Spinal cord (tissue), 4 donors: ENCODE measurements around the gene NABP2. TPM values are rescaled to one million over a fixed set of nuclear protein-coding genes. Genes with fewer than 3 reads are reported as not detected.

Source experiments
- polyA plus RNA-seq, 2 donors: library from polyadenylated mRNA; unstranded; fragments of 120-200 nt; gene quantifications; one replicate each; pipeline ENCODE4 v1.2.1, GENCODE V29; 2013; ENCODE audit not compliant: insufficient read length in 2 of 2
- total RNA-seq, 2 donors: library from RNA; depleted of rRNA in 1 of 2; stranded (reverse); fragments of 120-200 nt in 1 of 2; fragments of >200 nt in 1 of 2; gene quantifications; one replicate each; pipeline versions ENCODE4 v1.2.3 to v1.2.4, GENCODE V29; 2013 to 2014

NABP2 gene
- total and polyA plus RNA-seq, 4 donors: 20.8 to 48.3 (median 45.9) TPM

Other genes with a start within 250 kb of the NABP2 start
- 10 to 100 TPM; 17.7 to 46.1 TPM for gene SUOX, start 227.1 kb upstream of the NABP2 start, total RNA-seq
- 10 to 100 TPM; 36.7 to 45.6 TPM for gene SUOX, start 227.1 kb upstream of the NABP2 start, polyA plus RNA-seq
- gene IKZF4, start 203.3 kb upstream of the NABP2 start, total RNA-seq: 1 to 10 TPM; 3.4 to 5.2 TPM
- 10 to 100 TPM; 16.8 to 25.2 TPM for gene IKZF4, start 203.3 kb upstream of the NABP2 start, polyA plus RNA-seq
- gene RPS26, start 182.4 kb upstream of the NABP2 start, total RNA-seq: 100 to 1,000 TPM in 1 of 2 donors, 10 to 100 TPM in 1; 97.6 to 270 TPM
- gene RPS26, start 182.4 kb upstream of the NABP2 start, polyA plus RNA-seq: 100 to 1,000 TPM; 118 to 209 TPM
- gene ERBB3, start 144.2 kb upstream of the NABP2 start, total RNA-seq: 10 to 100 TPM; 41.1 to 73.9 TPM
- gene ERBB3, start 144.2 kb upstream of the NABP2 start, polyA plus RNA-seq: 10 to 100 TPM; 70.1 to 95.1 TPM
- 100 to 1,000 TPM in 1 of 2 donors, 10 to 100 TPM in 1; 63.6 to 106 TPM for gene PA2G4, start 119.8 kb upstream of the NABP2 start, total RNA-seq
- gene PA2G4, start 119.8 kb upstream of the NABP2 start, polyA plus RNA-seq: 100 to 1,000 TPM; 123 to 126 TPM
- 1,000 to 10,000 TPM in 1 of 2 donors, 100 to 1,000 TPM in 1; 970 to 5,681 TPM for gene RPL41, start 107.7 kb upstream of the NABP2 start, total RNA-seq
- 1,000 to 10,000 TPM; 2,766 to 3,172 TPM for gene RPL41, start 107.7 kb upstream of the NABP2 start, polyA plus RNA-seq
- gene ZC3H10, start 106.1 kb upstream of the NABP2 start, total RNA-seq: 1 to 10 TPM; 5.2 to 7.1 TPM
- 1 to 10 TPM; 4.1 to 6.0 TPM for gene ZC3H10, start 106.1 kb upstream of the NABP2 start, polyA plus RNA-seq
- 10 to 100 TPM; 72.6 to 76.6 TPM for gene ESYT1, start 96.1 kb upstream of the NABP2 start, total RNA-seq
- 10 to 100 TPM; 42.6 to 49.7 TPM for gene ESYT1, start 96.1 kb upstream of the NABP2 start, polyA plus RNA-seq
- gene MYL6B, start 71.8 kb upstream of the NABP2 start, total RNA-seq: 100 to 1,000 TPM in 1 of 2 donors, 10 to 100 TPM in 1; 69.4 to 199 TPM
- gene MYL6B, start 71.8 kb upstream of the NABP2 start, polyA plus RNA-seq: 100 to 1,000 TPM; 276 to 287 TPM
- gene MYL6, start 66.0 kb upstream of the NABP2 start, total RNA-seq: 1,000 to 10,000 TPM in 1 of 2 donors, 100 to 1,000 TPM in 1; 887 to 2,396 TPM
- gene MYL6, start 66.0 kb upstream of the NABP2 start, polyA plus RNA-seq: 1,000 to 10,000 TPM; 1,367 to 1,524 TPM
- gene SMARCC2, start 34.9 kb upstream of the NABP2 start, total RNA-seq: 100 to 1,000 TPM in 1 of 2 donors, 10 to 100 TPM in 1; 66.2 to 104 TPM
- gene SMARCC2, start 34.9 kb upstream of the NABP2 start, polyA plus RNA-seq: 100 to 1,000 TPM; 141 to 143 TPM
- gene RNF41, start 2.4 kb upstream of the NABP2 start, total RNA-seq: 10 to 100 TPM; 58.0 to 75.1 TPM
- 10 to 100 TPM; 51.5 to 56.7 TPM for gene RNF41, start 2.4 kb upstream of the NABP2 start, polyA plus RNA-seq
- under 1 TPM in 1 of 2 donors, not detected in 1; 0.66 TPM for gene SLC39A5, start 5.7 kb downstream of the NABP2 start, total RNA-seq
- 1 to 10 TPM in 1 of 2 donors, under 1 TPM in 1; 0.60 to 1.9 TPM for gene SLC39A5, start 5.7 kb downstream of the NABP2 start, polyA plus RNA-seq
- 10 to 100 TPM; 20.9 to 23.2 TPM for gene ANKRD52, start 34.0 kb downstream of the NABP2 start, total RNA-seq
- 10 to 100 TPM; 42.7 to 54.7 TPM for gene ANKRD52, start 34.0 kb downstream of the NABP2 start, polyA plus RNA-seq
- gene COQ10A, start 42.6 kb downstream of the NABP2 start, total RNA-seq: 10 to 100 TPM; 13.4 to 19.0 TPM
- gene COQ10A, start 42.6 kb downstream of the NABP2 start, polyA plus RNA-seq: 10 to 100 TPM; 24.9 to 29.9 TPM
- gene CS, start 76.0 kb downstream of the NABP2 start, total RNA-seq: 100 to 1,000 TPM in 1 of 2 donors, 10 to 100 TPM in 1; 79.6 to 179 TPM
- 100 to 1,000 TPM; 196 to 202 TPM for gene CS, start 76.0 kb downstream of the NABP2 start, polyA plus RNA-seq
- gene CNPY2, start 91.6 kb downstream of the NABP2 start, total RNA-seq: 100 to 1,000 TPM in 1 of 2 donors, 10 to 100 TPM in 1; 46.7 to 163 TPM
- gene CNPY2, start 91.6 kb downstream of the NABP2 start, polyA plus RNA-seq: 100 to 1,000 TPM; 144 to 145 TPM
- 10 to 100 TPM; 41.0 to 74.1 TPM for gene PAN2, start 109.7 kb downstream of the NABP2 start, total RNA-seq
- 10 to 100 TPM; 55.0 to 74.9 TPM for gene PAN2, start 109.7 kb downstream of the NABP2 start, polyA plus RNA-seq
- gene IL23A, start 114.5 kb downstream of the NABP2 start, total RNA-seq: under 1 TPM in 1 of 2 donors, not detected in 1; 0.22 TPM
- gene IL23A, start 114.5 kb downstream of the NABP2 start, polyA plus RNA-seq: under 1 TPM; 0.46 to 0.80 TPM
- 100 to 1,000 TPM; 120 to 145 TPM for gene STAT2, start 135.8 kb downstream of the NABP2 start, total RNA-seq
- 100 to 1,000 TPM in 1 of 2 donors, 10 to 100 TPM in 1; 72.4 to 120 TPM for gene STAT2, start 135.8 kb downstream of the NABP2 start, polyA plus RNA-seq
- gene APOF, start 138.5 kb downstream of the NABP2 start, total RNA-seq: not detected
- gene APOF, start 138.5 kb downstream of the NABP2 start, polyA plus RNA-seq: under 1 TPM in 1 of 2 donors, not detected in 1; 0.12 TPM
- 10 to 100 TPM; 10.1 to 10.6 TPM for gene TIMELESS, start 225.1 kb downstream of the NABP2 start, total RNA-seq
- gene TIMELESS, start 225.1 kb downstream of the NABP2 start, polyA plus RNA-seq: 10 to 100 TPM; 20.4 to 24.8 TPM
- under 1 TPM in 1 of 2 donors, not detected in 1; 0.30 TPM for gene MIP, start 230.3 kb downstream of the NABP2 start, total RNA-seq
- under 1 TPM in 1 of 2 donors, not detected in 1; 0.60 TPM for gene MIP, start 230.3 kb downstream of the NABP2 start, polyA plus RNA-seq
- gene SPRYD4, start 244.2 kb downstream of the NABP2 start, total RNA-seq: 1 to 10 TPM; 1.7 to 3.8 TPM
- 1 to 10 TPM; 2.7 to 5.1 TPM for gene SPRYD4, start 244.2 kb downstream of the NABP2 start, polyA plus RNA-seq